GM21786 (cell line): ENCODE measurements around the gene CRABP1.

ENCODE experiments used
- ATAC-seq: cut with Tn5 transposase; IDR thresholded peaks from one replicate; pipeline ENCODE4 v1.9.1; 2021; ENCODE audit not compliant: unreplicated experiment

CRABP1 gene

GRCh38 chr15:78340231-78341056 is at the start of gene CRABP1:
CRABP1 (plus strand) TSS chr15:78340353; CDS start chr15:78340429, 76 bp downstream.
- no peak for ATAC-seq

GRCh38 chr15:78291052-78291451 is 49.1 kb upstream of the CRABP1 start:
- ATAC-seq, result no peak

GRCh38 chr15:78291698-78292097 is 48.5 kb upstream of the CRABP1 start:
- ATAC-seq, result no peak

- ATAC-seq, result no peak
These were observed 47.9 kb upstream of the CRABP1 start for GRCh38 chr15:78292219-78292618.

GRCh38 chr15:78299101-78299930 is 40.8 kb upstream of the CRABP1 start, which contains the start of gene SKIC8:
SKIC8 (minus strand) TSS chr15:78299609; CDS start chr15:78295686, 3,923 bp downstream.
- ATAC-seq, result peak; percentile 81

- ATAC-seq, result no peak
These were observed 38.8 kb upstream of the CRABP1 start for GRCh38 chr15:78301326-78301725.

DNA sequence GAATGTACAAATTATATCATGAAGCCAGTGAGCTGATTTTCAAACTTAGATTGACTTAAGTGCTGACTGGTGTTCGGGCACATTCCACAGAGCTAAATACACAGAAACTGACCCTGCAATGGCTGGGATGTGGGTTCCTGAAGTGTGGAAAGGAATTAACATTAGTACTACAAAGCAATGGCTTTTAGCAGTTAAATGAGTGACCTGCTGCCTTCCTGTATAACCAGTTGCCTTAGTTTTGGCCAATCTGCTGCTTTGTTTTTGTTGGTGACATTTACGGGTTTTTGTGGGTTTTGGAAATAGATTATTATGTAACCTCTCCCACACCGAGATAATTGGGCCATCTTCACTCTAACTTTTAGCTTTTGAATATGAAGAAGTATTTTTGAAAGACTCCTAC is 38.3 kb upstream of the CRABP1 start:
- ATAC-seq, result no peak

- ATAC-seq, result no peak
These were observed 37.4 kb upstream of the CRABP1 start for GRCh38 chr15:78302579-78303312.

GRCh38 chr15:78304216-78305066 is 35.7 kb upstream of the CRABP1 start:
- no peak for ATAC-seq

GRCh38 chr15:78306176-78306774 is 33.9 kb upstream of the CRABP1 start:
- ATAC-seq, result no peak

DNA sequence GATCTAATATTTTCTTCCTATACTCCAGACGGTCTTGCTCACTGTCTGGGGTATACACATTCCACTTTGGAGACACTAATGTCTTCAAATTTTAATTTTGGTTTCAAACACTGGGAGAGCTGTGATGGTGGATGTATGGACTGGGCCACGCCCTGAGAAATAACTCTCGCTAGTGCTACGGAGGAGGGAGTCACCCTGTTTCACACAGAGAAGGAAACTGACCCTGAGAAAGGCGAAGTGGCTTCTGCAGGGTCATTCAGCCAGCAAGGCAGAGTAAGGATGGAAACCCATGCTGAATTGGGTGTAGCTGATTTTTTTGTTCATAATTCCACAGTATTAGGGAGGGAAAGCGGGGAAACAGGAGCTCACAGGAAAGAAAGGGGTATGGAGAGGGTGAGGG is 32.2 kb upstream of the CRABP1 start:
- no peak for ATAC-seq

- ATAC-seq, result no peak
These were observed 31.6 kb upstream of the CRABP1 start for GRCh38 chr15:78308422-78309032.

DNA sequence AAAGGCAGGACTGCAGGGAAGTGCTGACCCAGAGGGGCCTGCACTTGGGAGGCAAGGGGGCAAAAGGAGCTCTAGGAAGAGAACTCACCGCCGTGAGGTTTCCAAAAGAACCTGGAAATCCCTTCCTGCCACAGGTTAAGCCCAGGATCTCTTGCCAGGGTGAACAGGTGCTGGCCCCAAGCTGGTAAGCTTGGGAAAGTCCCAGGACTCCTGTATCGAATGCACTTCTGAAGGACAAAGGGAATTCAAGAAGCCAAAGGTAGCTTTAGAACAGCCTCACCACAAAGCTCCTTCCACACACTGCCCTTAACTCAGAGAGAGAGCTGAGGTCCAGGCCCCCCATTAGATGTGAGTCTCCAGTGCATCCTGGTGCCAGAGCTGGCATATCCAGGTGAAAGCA is 28.9 kb upstream of the CRABP1 start:
- ATAC-seq, result no peak

- ATAC-seq, result no peak
These were observed 27.6 kb upstream of the CRABP1 start for GRCh38 chr15:78312536-78312935.

- ATAC-seq, result no peak
These were observed 27.2 kb upstream of the CRABP1 start for GRCh38 chr15:78312957-78313356.

GRCh38 chr15:78313383-78313782 is 26.8 kb upstream of the CRABP1 start:
- ATAC-seq, result no peak

GRCh38 chr15:78314181-78314581 is 26.0 kb upstream of the CRABP1 start:
- ATAC-seq, result no peak

GRCh38 chr15:78315686-78316282 is 24.4 kb upstream of the CRABP1 start:
- ATAC-seq, result no peak
